HS-27A (cell line): ENCODE results near the gene TRIM41.
"Not testable (repeated sequence)": the region's sequence is repeated elsewhere in the genome, so short reads cannot be mapped to it uniquely, and the experiment has no call there.

Experiments used
- DNase-seq: peaks from one replicate; pipeline ENCODE4 v3.0.0-alpha.2; 2012; ENCODE audit warnings: low read depth, missing footprints

Gene TRIM41

GRCh38 chr5:181193656-181194055 lies 29.4 kb upstream of the TRIM41 start:
- no peak for DNase-seq

- no peak for DNase-seq
These were observed 28.4 kb upstream of the TRIM41 start for GRCh38 chr5:181194489-181195248.

- no peak for DNase-seq
These were observed 27.8 kb upstream of the TRIM41 start for GRCh38 chr5:181195249-181195761.

- DNase-seq = no peak
These were observed 25.6 kb upstream of the TRIM41 start for GRCh38 chr5:181197326-181197951.

- DNase-seq = no peak
These were observed 24.9 kb upstream of the TRIM41 start for GRCh38 chr5:181198106-181198685.

GRCh38 chr5:181198905-181199519 lies 24.1 kb upstream of the TRIM41 start:
- DNase-seq = no peak

GRCh38 chr5:181199881-181200638 lies 23.0 kb upstream of the TRIM41 start:
- no peak for DNase-seq

- no peak for DNase-seq
These were observed 22.3 kb upstream of the TRIM41 start for GRCh38 chr5:181200816-181201215.

- no peak for DNase-seq
These were observed 19.9 kb upstream of the TRIM41 start for GRCh38 chr5:181203093-181203711.

GRCh38 chr5:181203777-181204112 lies 19.3 kb upstream of the TRIM41 start:
- DNase-seq = no peak

- no peak for DNase-seq
These were observed 18.8 kb upstream of the TRIM41 start for GRCh38 chr5:181204113-181204825.

- no peak for DNase-seq
These were observed 18.0 kb upstream of the TRIM41 start, which contains the start of gene TRIM7 for GRCh38 chr5:181204826-181205760. Gene TRIM7, minus strand, starts transcription at chr5:181205196. Its CDS starts 86 bp downstream, at chr5:181205110.

GRCh38 chr5:181205761-181206649 lies 17.1 kb upstream of the TRIM41 start:
- no peak for DNase-seq

GRCh38 chr5:181207214-181207959 lies 15.7 kb upstream of the TRIM41 start:
- no peak for DNase-seq

GRCh38 chr5:181207960-181208253 lies 15.2 kb upstream of the TRIM41 start:
- DNase-seq = no peak

- not testable (repeated sequence) for DNase-seq
These were observed 14.1 kb upstream of the TRIM41 start for GRCh38 chr5:181209006-181209405.

GRCh38 chr5:181210148-181210547 lies 12.9 kb upstream of the TRIM41 start:
- DNase-seq = not testable (repeated sequence)

- DNase-seq = not testable (repeated sequence)
These were observed 12.4 kb upstream of the TRIM41 start for GRCh38 chr5:181210698-181211097.
